Measurements from ENCODE around the gene MAP3K9. TPM values are rescaled to one million over a fixed set of nuclear protein-coding genes. Genes with fewer than 3 reads are reported as not detected.
A peak's percentile ranks its signal among the peaks of the same experiment; 100 is the strongest.

The MAP3K9 gene
- total RNA-seq, 1 donor from 2014 or later, result 13.0 TPM

- no peaks in the 10 kb centered on the region for H3K36me3 ChIP-seq (ENCODE audit: insufficient read depth, low read length)
- H4K20me1 ChIP-seq (ENCODE audit: insufficient read depth, low read length), result no peaks in the 10 kb centered on the region
- FAIRE-seq (no peak), DNase-seq (ENCODE audit: low read depth) (no peak)
- no peaks in the 10 kb centered on the region for H3K4me1 Mint-ChIP-seq (ENCODE audit: low read depth, unreplicated experiment)
- H3K4me3 ChIP-seq (ENCODE audit: insufficient read depth, low read depth, low read length), result no peak overlapping the region
- no peak overlapping the region for H3K9ac ChIP-seq (ENCODE audit: low read length)
- H3K4me3 Mint-ChIP-seq (ENCODE audit: unreplicated experiment), result no peak overlapping the region
- H3K27ac ChIP-seq (ENCODE audit: low read depth, low read length), result no peak overlapping the region
- H3K9me3 Mint-ChIP-seq (ENCODE audit: unreplicated experiment), result peaks cover 2% of the 10 kb centered on the region
- no peaks in the 10 kb centered on the region for H3K79me2 ChIP-seq (ENCODE audit: insufficient read depth, low read length)
- no peaks in the 10 kb centered on the region for H3K9me3 ChIP-seq (ENCODE audit: insufficient read depth, low read depth, low read length)
- no peak overlapping the region for H2AFZ ChIP-seq (ENCODE audit: low read depth, low read length)
- H3K4me2 ChIP-seq (ENCODE audit: low read length), result no peak overlapping the region
- no peaks in the 10 kb centered on the region for H3K4me1 ChIP-seq (ENCODE audit: insufficient read depth, low read length)
- H3K27ac Mint-ChIP-seq (ENCODE audit: unreplicated experiment), result no peak overlapping the region
- peaks cover 5% of the 10 kb centered on the region for H3K27me3 Mint-ChIP-seq (ENCODE audit: low read depth, unreplicated experiment)
- H3K27me3 ChIP-seq (ENCODE audit: insufficient read depth, low read length), result peaks cover 3% of the 10 kb centered on the region
- TF ChIP-seq CTCF (IDR thresholded peaks at IDR 0.05; ENCODE audit: insufficient read depth, low read depth, low read length), result no peak
- TF ChIP-seq EZH2 (IDR thresholded peaks at IDR 0.05; ENCODE audit: insufficient read depth, low read length), result no peak
- H3K36me3 Mint-ChIP-seq (ENCODE audit: low read depth, unreplicated experiment), result peaks cover 15% of the 10 kb centered on the region
Observed at GRCh38 chr14:70723276-70723675, 86.0 kb downstream of the MAP3K9 start.

GRCh38 chr14:70722418-70722817 lies 86.9 kb downstream of the MAP3K9 start:
- H3K4me1 ChIP-seq (ENCODE audit: insufficient read depth, low read length), result no peaks in the 10 kb centered on the region
- no peak for TF ChIP-seq EZH2 (IDR thresholded peaks at IDR 0.05; ENCODE audit: insufficient read depth, low read length)
- TF ChIP-seq CTCF (IDR thresholded peaks at IDR 0.05; ENCODE audit: insufficient read depth, low read depth, low read length), result no peak

GRCh38 chr14:70721542-70721941 lies 87.8 kb downstream of the MAP3K9 start:
- Histone ChIP-seq H3K27ac (ENCODE audit: low read depth, low read length) (no peak overlapping the region), H4K20me1 (ENCODE audit: insufficient read depth, low read length) (no peaks in the 10 kb centered on the region), H3K4me2 (ENCODE audit: low read length) (no peak overlapping the region), H2AFZ (ENCODE audit: low read depth, low read length) (no peak overlapping the region), H3K36me3 (ENCODE audit: insufficient read depth, low read length) (no peaks in the 10 kb centered on the region), H3K79me2 (ENCODE audit: insufficient read depth, low read length) (no peaks in the 10 kb centered on the region), H3K9ac (ENCODE audit: low read length) (no peak overlapping the region), H3K4me1 (ENCODE audit: insufficient read depth, low read length) (no peaks in the 10 kb centered on the region), H3K9me3 (ENCODE audit: insufficient read depth, low read depth, low read length) (no peaks in the 10 kb centered on the region), H3K4me3 (ENCODE audit: insufficient read depth, low read depth, low read length) (no peak overlapping the region), H3K27me3 (ENCODE audit: insufficient read depth, low read length) (peaks cover 6% of the 10 kb centered on the region)
- Mint-ChIP-seq H3K4me3 (ENCODE audit: unreplicated experiment) (no peak overlapping the region), H3K9me3 (ENCODE audit: unreplicated experiment) (peaks cover 2% of the 10 kb centered on the region), H3K27ac (ENCODE audit: unreplicated experiment) (no peak overlapping the region), H3K27me3 (ENCODE audit: low read depth, unreplicated experiment) (peaks cover 7% of the 10 kb centered on the region), H3K4me1 (ENCODE audit: low read depth, unreplicated experiment) (no peaks in the 10 kb centered on the region), H3K36me3 (ENCODE audit: low read depth, unreplicated experiment) (peaks cover 10% of the 10 kb centered on the region)
- no peak for TF ChIP-seq EZH2 (IDR thresholded peaks at IDR 0.05; ENCODE audit: insufficient read depth, low read length)
- no peak for TF ChIP-seq CTCF (IDR thresholded peaks at IDR 0.05; ENCODE audit: insufficient read depth, low read depth, low read length)
- FAIRE-seq (no peak), DNase-seq (ENCODE audit: low read depth) (peak; percentile 22)

More at GRCh38 chr14:70722418-70722817, 86.9 kb downstream of the MAP3K9 start:
- H3K9ac ChIP-seq (ENCODE audit: low read length), result no peak overlapping the region
- H3K4me1 Mint-ChIP-seq (ENCODE audit: low read depth, unreplicated experiment), result no peaks in the 10 kb centered on the region
- no peak overlapping the region for H3K4me3 Mint-ChIP-seq (ENCODE audit: unreplicated experiment)
- no peak overlapping the region for H3K27ac ChIP-seq (ENCODE audit: low read depth, low read length)
- H3K4me3 ChIP-seq (ENCODE audit: insufficient read depth, low read depth, low read length), result no peak overlapping the region
- H3K27me3 ChIP-seq (ENCODE audit: insufficient read depth, low read length), result peaks cover 3% of the 10 kb centered on the region
- H3K27me3 Mint-ChIP-seq (ENCODE audit: low read depth, unreplicated experiment), result peaks cover 9% of the 10 kb centered on the region
- no peaks in the 10 kb centered on the region for H3K79me2 ChIP-seq (ENCODE audit: insufficient read depth, low read length)
- H3K9me3 Mint-ChIP-seq (ENCODE audit: unreplicated experiment), result peaks cover 2% of the 10 kb centered on the region
- H4K20me1 ChIP-seq (ENCODE audit: insufficient read depth, low read length), result no peaks in the 10 kb centered on the region
- FAIRE-seq (no peak), DNase-seq (ENCODE audit: low read depth) (no peak)
- no peak overlapping the region for H2AFZ ChIP-seq (ENCODE audit: low read depth, low read length)
- peaks cover 10% of the 10 kb centered on the region for H3K36me3 Mint-ChIP-seq (ENCODE audit: low read depth, unreplicated experiment)
- no peak overlapping the region for H3K4me2 ChIP-seq (ENCODE audit: low read length)
- H3K9me3 ChIP-seq (ENCODE audit: insufficient read depth, low read depth, low read length), result no peaks in the 10 kb centered on the region
- H3K27ac Mint-ChIP-seq (ENCODE audit: unreplicated experiment), result no peak overlapping the region
- no peaks in the 10 kb centered on the region for H3K36me3 ChIP-seq (ENCODE audit: insufficient read depth, low read length)
